WTC11 (cell line): ENCODE results near the gene GLRA2.

Experiments
- CBFB ChIP-seq: sonication (generic); formaldehyde crosslinking; IDR thresholded peaks from 2 replicates; pipeline ENCODE4 v1.8.1; 2022; ENCODE audit warnings: mild to moderate bottlenecking, low read depth, missing genetic modification reagents
- ELF4 ChIP-seq: sonication (generic); formaldehyde crosslinking; IDR thresholded peaks from 2 replicates; pipeline ENCODE4 v1.8.1; 2022; ENCODE audit warnings: low read depth, mild to moderate bottlenecking, moderate library complexity, missing genetic modification reagents
- ESRRA ChIP-seq: sonication (generic); formaldehyde crosslinking; IDR thresholded peaks from 2 replicates; pipeline ENCODE4 v1.8.1; 2022; ENCODE audit warnings: mild to moderate bottlenecking, missing genetic modification reagents, borderline replicate concordance
- FOXP1 ChIP-seq: sonication (generic); formaldehyde crosslinking; IDR thresholded peaks from 2 replicates; pipeline ENCODE4 v1.8.0; 2022; ENCODE audit warnings: missing genetic modification reagents, mild to moderate bottlenecking, moderate library complexity, borderline replicate concordance
- ZNF138 ChIP-seq: sonication (generic); formaldehyde crosslinking; conservative IDR thresholded peaks from 2 replicates; pipeline ENCODE4 v1.8.1; 2022; ENCODE audit warnings: mild to moderate bottlenecking, moderate library complexity, missing genetic modification reagents
- ZNF317 ChIP-seq: sonication (generic); formaldehyde crosslinking; IDR thresholded peaks from 2 replicates; pipeline ENCODE4 v1.8.1; 2023; ENCODE audit warnings: low read depth, mild to moderate bottlenecking, moderate library complexity, missing genetic modification reagents, borderline replicate concordance
- ZNF423 ChIP-seq: fragments of 250-450 bp; sonication (Bioruptor Pico); IDR thresholded peaks from 2 replicates; pipeline ENCODE4 v2.1.2; 2022; ENCODE audit warnings: mild to moderate bottlenecking, moderate library complexity
- ZNF671 ChIP-seq: fragments of 250-450 bp; sonication (Bioruptor Pico); IDR thresholded peaks from 2 replicates; pipeline ENCODE4 v1.8.0; 2021; ENCODE audit warnings: mild to moderate bottlenecking
- TF ChIP-seq, protein P1 (sequence below): fragments of 200-600 bp; IDR thresholded peaks from 2 replicates; pipeline ENCODE4 v1.8.0; 2022; ENCODE audit warnings: antibody characterized with exemption
- TF ChIP-seq, protein P2 (sequence below): sonication (generic); formaldehyde crosslinking; IDR thresholded peaks from 2 replicates; pipeline ENCODE4 v1.8.0; 2022; ENCODE audit warnings: missing genetic modification reagents

DNA sequence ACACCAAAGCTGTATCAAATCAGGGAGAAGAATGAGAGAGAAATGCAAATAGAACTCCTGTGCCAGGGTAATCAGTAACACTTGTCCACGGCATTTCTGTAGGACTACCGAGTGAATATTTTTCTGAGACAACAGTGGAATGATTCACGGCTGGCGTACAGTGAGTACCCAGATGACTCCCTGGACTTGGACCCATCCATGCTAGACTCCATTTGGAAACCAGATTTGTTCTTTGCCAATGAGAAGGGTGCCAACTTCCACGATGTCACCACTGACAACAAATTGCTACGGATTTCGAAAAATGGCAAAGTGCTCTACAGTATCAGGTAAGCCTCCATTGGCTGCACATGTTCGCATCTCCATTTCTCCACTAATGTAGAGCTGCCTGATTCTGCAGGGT is 51.7 kb downstream of the GLRA2 start:
- TF ChIP-seq ZNF423 (no peak), ELF4 (CRISPR knock-in tag) (no peak), FOXP1 (CRISPR knock-in tag) (no peak), ZNF317 (CRISPR knock-in tag) (no peak), ZNF671 (CRISPR knock-in tag) (no peak), ESRRA (no peak), CBFB (CRISPR knock-in tag) (no peak), ZNF138 (CRISPR knock-in tag) (no peak)
- TF ChIP-seq, protein P1, sequence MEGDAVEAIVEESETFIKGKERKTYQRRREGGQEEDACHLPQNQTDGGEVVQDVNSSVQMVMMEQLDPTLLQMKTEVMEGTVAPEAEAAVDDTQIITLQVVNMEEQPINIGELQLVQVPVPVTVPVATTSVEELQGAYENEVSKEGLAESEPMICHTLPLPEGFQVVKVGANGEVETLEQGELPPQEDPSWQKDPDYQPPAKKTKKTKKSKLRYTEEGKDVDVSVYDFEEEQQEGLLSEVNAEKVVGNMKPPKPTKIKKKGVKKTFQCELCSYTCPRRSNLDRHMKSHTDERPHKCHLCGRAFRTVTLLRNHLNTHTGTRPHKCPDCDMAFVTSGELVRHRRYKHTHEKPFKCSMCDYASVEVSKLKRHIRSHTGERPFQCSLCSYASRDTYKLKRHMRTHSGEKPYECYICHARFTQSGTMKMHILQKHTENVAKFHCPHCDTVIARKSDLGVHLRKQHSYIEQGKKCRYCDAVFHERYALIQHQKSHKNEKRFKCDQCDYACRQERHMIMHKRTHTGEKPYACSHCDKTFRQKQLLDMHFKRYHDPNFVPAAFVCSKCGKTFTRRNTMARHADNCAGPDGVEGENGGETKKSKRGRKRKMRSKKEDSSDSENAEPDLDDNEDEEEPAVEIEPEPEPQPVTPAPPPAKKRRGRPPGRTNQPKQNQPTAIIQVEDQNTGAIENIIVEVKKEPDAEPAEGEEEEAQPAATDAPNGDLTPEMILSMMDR: no peak
- TF ChIP-seq, protein P2, sequence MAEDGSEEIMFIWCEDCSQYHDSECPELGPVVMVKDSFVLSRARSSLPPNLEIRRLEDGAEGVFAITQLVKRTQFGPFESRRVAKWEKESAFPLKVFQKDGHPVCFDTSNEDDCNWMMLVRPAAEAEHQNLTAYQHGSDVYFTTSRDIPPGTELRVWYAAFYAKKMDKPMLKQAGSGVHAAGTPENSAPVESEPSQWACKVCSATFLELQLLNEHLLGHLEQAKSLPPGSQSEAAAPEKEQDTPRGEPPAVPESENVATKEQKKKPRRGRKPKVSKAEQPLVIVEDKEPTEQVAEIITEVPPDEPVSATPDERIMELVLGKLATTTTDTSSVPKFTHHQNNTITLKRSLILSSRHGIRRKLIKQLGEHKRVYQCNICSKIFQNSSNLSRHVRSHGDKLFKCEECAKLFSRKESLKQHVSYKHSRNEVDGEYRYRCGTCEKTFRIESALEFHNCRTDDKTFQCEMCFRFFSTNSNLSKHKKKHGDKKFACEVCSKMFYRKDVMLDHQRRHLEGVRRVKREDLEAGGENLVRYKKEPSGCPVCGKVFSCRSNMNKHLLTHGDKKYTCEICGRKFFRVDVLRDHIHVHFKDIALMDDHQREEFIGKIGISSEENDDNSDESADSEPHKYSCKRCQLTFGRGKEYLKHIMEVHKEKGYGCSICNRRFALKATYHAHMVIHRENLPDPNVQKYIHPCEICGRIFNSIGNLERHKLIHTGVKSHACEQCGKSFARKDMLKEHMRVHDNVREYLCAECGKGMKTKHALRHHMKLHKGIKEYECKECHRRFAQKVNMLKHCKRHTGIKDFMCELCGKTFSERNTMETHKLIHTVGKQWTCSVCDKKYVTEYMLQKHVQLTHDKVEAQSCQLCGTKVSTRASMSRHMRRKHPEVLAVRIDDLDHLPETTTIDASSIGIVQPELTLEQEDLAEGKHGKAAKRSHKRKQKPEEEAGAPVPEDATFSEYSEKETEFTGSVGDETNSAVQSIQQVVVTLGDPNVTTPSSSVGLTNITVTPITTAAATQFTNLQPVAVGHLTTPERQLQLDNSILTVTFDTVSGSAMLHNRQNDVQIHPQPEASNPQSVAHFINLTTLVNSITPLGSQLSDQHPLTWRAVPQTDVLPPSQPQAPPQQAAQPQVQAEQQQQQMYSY (CRISPR knock-in tag): no peak
